Measurements from ENCODE around the gene VMAC. TPM values are rescaled to one million over a fixed set of nuclear protein-coding genes. Genes with fewer than 3 reads are reported as not detected.

Gene VMAC
- total and polyA plus RNA-seq, 2 of the 8 experiments (the other 6 are each of a cell fraction or from before 2014, with no cell fraction given) = 1.3 to 2.2 TPM

GRCh38 chr19:5895409-5895808 lies 9.3 kb upstream of the VMAC start:
- no peak overlapping the region for H3K9ac ChIP-seq (replicated peaks in 1 of 4; ENCODE audit: extremely low read depth in 1 of 4, low read depth in 3 of 4, low read length in 3 of 4)
- no peak overlapping the region for H2AFZ ChIP-seq (ENCODE audit: low read length)
- H3K79me2 ChIP-seq (ENCODE audit: control insufficient read depth in 1 of 2, insufficient read depth in 2 of 2, low read length in 2 of 2) = peaks cover 0 to 13% of the 10 kb centered on the region in 2 experiments; a peak in 2 of 4 replicates
- H2AK5ac ChIP-seq (ENCODE audit: low read depth, low read length) = no peak overlapping the region
- H3K79me1 ChIP-seq (ENCODE audit: low read depth, low read length) = peaks cover 2% of the 10 kb centered on the region; the same call in 1 of the 2 replicates
- no peak overlapping the region for H3K56ac ChIP-seq (replicated peaks; ENCODE audit: insufficient read length, low read depth, low read length)
- H2BK5ac ChIP-seq (ENCODE audit: low read depth, low read length) = no peak overlapping the region
- CTCF ChIA-PET (ENCODE audit: partially characterized antibody) = interaction anchor here (0.8 to 1.7 kb wide), 3 partner anchors 87 to 91 kb away, joined by 3 to 4 read pairs (median 4); no protein-coding TSS in a partner anchor
- no peak overlapping the region for H2BK12ac ChIP-seq (ENCODE audit: low read depth, low read length)
- no peak overlapping the region for H4K8ac ChIP-seq (ENCODE audit: extremely low read depth, insufficient read depth, low read length)
- H3K36me3 ChIP-seq (ENCODE audit: control insufficient read depth in 2 of 4, insufficient read depth in 4 of 4, low read length in 3 of 4) = peaks cover 0 to 16% (median 8%) of the 10 kb centered on the region in 4 experiments; a peak in 5 of 8 replicates
- no peak overlapping the region for H3K4me2 ChIP-seq (ENCODE audit: insufficient read depth in 1 of 2, low read depth in 2 of 2, low read length in 2 of 2)
- DNase-seq (ENCODE audit: low read depth in 1 of 2, low spot score in 2 of 2) = no peak
- no peak overlapping the region for H3K4ac ChIP-seq (replicated peaks; ENCODE audit: insufficient read length, low read depth, low read length)
- TF ChIP-seq BCL11A (IDR thresholded peaks at IDR 0.05; ENCODE audit: low read depth in 2 of 2, low read length in 2 of 2) (no peak), NRF1 (IDR thresholded peaks at IDR 0.05; ENCODE audit: low read depth, low read length) (no peak), BACH1 (IDR thresholded peaks at IDR 0.05; ENCODE audit: low read length) (no peak), CREB1 (IDR thresholded peaks at IDR 0.05) (no peak), HDAC6 (IDR thresholded peaks at IDR 0.05; ENCODE audit: low read depth, low read length) (no peak), ASH2L (IDR thresholded peaks at IDR 0.05; ENCODE audit: low read length) (no peak), CEBPB (IDR thresholded peaks at IDR 0.05; ENCODE audit: low read depth, low read length) (no peak), SP2 (IDR thresholded peaks at IDR 0.05; ENCODE audit: low read length) (no peak)
- TF ChIP-seq, protein P1, sequence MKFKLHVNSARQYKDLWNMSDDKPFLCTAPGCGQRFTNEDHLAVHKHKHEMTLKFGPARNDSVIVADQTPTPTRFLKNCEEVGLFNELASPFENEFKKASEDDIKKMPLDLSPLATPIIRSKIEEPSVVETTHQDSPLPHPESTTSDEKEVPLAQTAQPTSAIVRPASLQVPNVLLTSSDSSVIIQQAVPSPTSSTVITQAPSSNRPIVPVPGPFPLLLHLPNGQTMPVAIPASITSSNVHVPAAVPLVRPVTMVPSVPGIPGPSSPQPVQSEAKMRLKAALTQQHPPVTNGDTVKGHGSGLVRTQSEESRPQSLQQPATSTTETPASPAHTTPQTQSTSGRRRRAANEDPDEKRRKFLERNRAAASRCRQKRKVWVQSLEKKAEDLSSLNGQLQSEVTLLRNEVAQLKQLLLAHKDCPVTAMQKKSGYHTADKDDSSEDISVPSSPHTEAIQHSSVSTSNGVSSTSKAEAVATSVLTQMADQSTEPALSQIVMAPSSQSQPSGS (IDR thresholded peaks at IDR 0.05; ENCODE audit: low read length) = no peak
- no peak for FAIRE-seq
- H3K4me1 ChIP-seq (replicated peaks in 1 of 4; ENCODE audit: control insufficient read depth in 3 of 4, insufficient read depth in 4 of 4, low read length in 3 of 4) = peaks cover 0 to 11% (median 4%) of the 10 kb centered on the region in 4 experiments; a peak in 5 of 7 replicates
- H2BK20ac ChIP-seq (ENCODE audit: low read length) = no peak overlapping the region
- WGBS, 2 experiments (ENCODE audit: extremely low coverage in 1 of 2, insufficient coverage in 1 of 2, insufficient read length in 1 of 2, insufficient replicate concordance in 2 of 2, low coverage in 1 of 2, low lambda C conversion rate in 2 of 2, missing lambda C conversion rate in 1 of 2) = 83% methylated on average over 15 of the region's 15 CpGs; no CpG with 5 or more reads in 1 of the 2 experiments
- no peak overlapping the region for H3K14ac ChIP-seq (ENCODE audit: insufficient read length)
- H4K20me1 ChIP-seq (replicated peaks in 1 of 2; ENCODE audit: control insufficient read depth in 1 of 2, insufficient read depth in 2 of 2, low read length in 2 of 2) = peaks cover 5 to 20% of the 10 kb centered on the region in 2 experiments
- no peaks in the 10 kb centered on the region for H3K23me2 ChIP-seq (ENCODE audit: low read depth, low read length)
- no peak overlapping the region for H4K91ac ChIP-seq (replicated peaks; ENCODE audit: insufficient read length, low read length)
- no peak overlapping the region for H3K23ac ChIP-seq (ENCODE audit: insufficient read length)
- no peak overlapping the region for H2BK15ac ChIP-seq (ENCODE audit: low read length)
- no peak overlapping the region for H4K5ac ChIP-seq (ENCODE audit: insufficient read length, low read depth, low read length)
- no peak overlapping the region for H3K27ac ChIP-seq (ENCODE audit: low read depth, low read length)
- no peak overlapping the region for H2BK120ac ChIP-seq (replicated peaks; ENCODE audit: low read depth, low read length)
- H3K27me3 ChIP-seq (replicated peaks in 1 of 4; ENCODE audit: control insufficient read depth in 3 of 4, extremely low read depth in 1 of 4, insufficient read depth in 3 of 4, low read length in 3 of 4) = peaks cover 0 to 1% (median 0%) of the 10 kb centered on the region in 4 experiments; a peak in 3 of 7 replicates
- POLR2A ChIA-PET (ENCODE audit: partially characterized antibody) = interaction anchor here (1.2 to 3.7 kb wide), 2 partner anchors 9 to 67 kb away, joined by 6 to 20 read pairs; partner anchors contain the start of genes NDUFA11 and VMAC
- H3K9me3 ChIP-seq (ENCODE audit: insufficient read depth in 2 of 2, low read depth in 1 of 2, low read length in 1 of 2) = no peaks in the 10 kb centered on the region
- H3K18ac ChIP-seq (ENCODE audit: extremely low read depth, low read length) = no peak overlapping the region
- no peak overlapping the region for H3K4me3 ChIP-seq (ENCODE audit: extremely low read depth in 1 of 4, insufficient read depth in 2 of 4, low read depth in 3 of 4, low read length in 4 of 4)
